ENCODE results near the gene CAV2.
"Not testable (repeated sequence)": the region's sequence is repeated elsewhere in the genome, so short reads cannot be mapped to it uniquely, and the experiment has no call there.

The CAV2 gene

GRCh38 chr7:116499168-116500077 lies at the start of gene CAV2:
CAV2 (plus strand) TSS chr7:116499738; CDS start chr7:116499782, 44 bp downstream.
- peak; percentile 5 for DNase-seq

GRCh38 chr7:116449950-116450349 lies 49.6 kb upstream of the CAV2 start:
- no peak for DNase-seq

GRCh38 chr7:116451957-116452729 lies 47.4 kb upstream of the CAV2 start:
- no peak for DNase-seq

- DNase-seq, result no peak
Observed at GRCh38 chr7:116454377-116454776, 45.2 kb upstream of the CAV2 start.

- DNase-seq, result no peak
Observed at GRCh38 chr7:116455009-116455408, 44.5 kb upstream of the CAV2 start.

GRCh38 chr7:116455499-116455898 lies 44.0 kb upstream of the CAV2 start:
- DNase-seq, result no peak

- no peak for DNase-seq
Observed at GRCh38 chr7:116461500-116461899, 38.0 kb upstream of the CAV2 start.

- no peak for DNase-seq
Observed at GRCh38 chr7:116463956-116464355, 35.6 kb upstream of the CAV2 start.

GRCh38 chr7:116464375-116464774 lies 35.2 kb upstream of the CAV2 start:
- DNase-seq, result no peak

- DNase-seq, result no peak
Observed at GRCh38 chr7:116465125-116465524, 34.4 kb upstream of the CAV2 start.

GRCh38 chr7:116468534-116468933 lies 31.0 kb upstream of the CAV2 start:
- DNase-seq, result no peak

GRCh38 chr7:116477625-116478024 lies 21.9 kb upstream of the CAV2 start:
- DNase-seq, result no peak

- DNase-seq, result no peak
Observed at GRCh38 chr7:116478834-116479233, 20.7 kb upstream of the CAV2 start.

GRCh38 chr7:116483271-116483942 lies 16.1 kb upstream of the CAV2 start:
- DNase-seq, result no peak

- not testable (repeated sequence) for DNase-seq
Observed at GRCh38 chr7:116484389-116484788, 15.1 kb upstream of the CAV2 start.

- no peak for DNase-seq
Observed at GRCh38 chr7:116487907-116488521, 11.5 kb upstream of the CAV2 start.

GRCh38 chr7:116490351-116490750 lies 9.2 kb upstream of the CAV2 start:
- DNase-seq, result no peak

- DNase-seq, result no peak
Observed at GRCh38 chr7:116491887-116492653, 7.5 kb upstream of the CAV2 start.

- DNase-seq, result no peak
Observed at GRCh38 chr7:116492654-116493109, 6.9 kb upstream of the CAV2 start.

- no peak for DNase-seq
Observed at GRCh38 chr7:116493449-116493848, 6.1 kb upstream of the CAV2 start.

- no peak for DNase-seq
Observed at GRCh38 chr7:116494472-116494871, 5.1 kb upstream of the CAV2 start.

- DNase-seq, result no peak
Observed at GRCh38 chr7:116495736-116496135, 3.8 kb upstream of the CAV2 start.

All from CD4-positive, alpha-beta T cell treated with Interleukin-6 for 4 hours (primary cell).